Tibial nerve (tissue), 4 donors: ENCODE data around the gene RTL10.

Source experiments
- CTCF ChIP-seq, 5 experiments: fragments of 200-600 bp in 3 of 5; fragments of 450-650 bp in 2 of 5; sonication (generic) in 3 of 5; IDR thresholded peaks; one replicate each; pipeline ENCODE4 v1.5.1; 2016 to 2019; ENCODE audit warnings: antibody characterized with exemption in 5 of 5, mild to moderate bottlenecking in 3 of 5, moderate library complexity in 2 of 5
- EP300 ChIP-seq, 2 donors: sonication (generic); formaldehyde crosslinking; IDR thresholded peaks; one replicate each; pipeline ENCODE4 v1.6.1; 2017; ENCODE audit warnings: antibody characterized with exemption in 2 of 2, mild to moderate bottlenecking in 1 of 2
- POLR2A ChIP-seq, 2 donors: fragments of 450-650 bp; IDR thresholded peaks; one replicate each; pipeline ENCODE4 v1.6.1; 2017; ENCODE audit warnings: antibody characterized with exemption in 2 of 2, mild to moderate bottlenecking in 2 of 2, moderate library complexity in 2 of 2

GRCh38 chr22:19811811-19812771 is 42.6 kb downstream of the RTL10 start:
- no peak for TF ChIP-seq POLR2A (IDR thresholded peaks at IDR 0.05)
- no peak for TF ChIP-seq CTCF (IDR thresholded peaks at IDR 0.05)
- no peak for TF ChIP-seq EP300 (IDR thresholded peaks at IDR 0.05)
